Measurements from ENCODE around the gene PHYKPL.
"Not testable (repeated sequence)": the region's sequence is repeated elsewhere in the genome, so short reads cannot be mapped to it uniquely, and the experiment has no call there.

The PHYKPL gene

GRCh38 chr5:178205749-178206047, 26.9 kb downstream of the PHYKPL start:
- DNase-seq, result no peak

DNA sequence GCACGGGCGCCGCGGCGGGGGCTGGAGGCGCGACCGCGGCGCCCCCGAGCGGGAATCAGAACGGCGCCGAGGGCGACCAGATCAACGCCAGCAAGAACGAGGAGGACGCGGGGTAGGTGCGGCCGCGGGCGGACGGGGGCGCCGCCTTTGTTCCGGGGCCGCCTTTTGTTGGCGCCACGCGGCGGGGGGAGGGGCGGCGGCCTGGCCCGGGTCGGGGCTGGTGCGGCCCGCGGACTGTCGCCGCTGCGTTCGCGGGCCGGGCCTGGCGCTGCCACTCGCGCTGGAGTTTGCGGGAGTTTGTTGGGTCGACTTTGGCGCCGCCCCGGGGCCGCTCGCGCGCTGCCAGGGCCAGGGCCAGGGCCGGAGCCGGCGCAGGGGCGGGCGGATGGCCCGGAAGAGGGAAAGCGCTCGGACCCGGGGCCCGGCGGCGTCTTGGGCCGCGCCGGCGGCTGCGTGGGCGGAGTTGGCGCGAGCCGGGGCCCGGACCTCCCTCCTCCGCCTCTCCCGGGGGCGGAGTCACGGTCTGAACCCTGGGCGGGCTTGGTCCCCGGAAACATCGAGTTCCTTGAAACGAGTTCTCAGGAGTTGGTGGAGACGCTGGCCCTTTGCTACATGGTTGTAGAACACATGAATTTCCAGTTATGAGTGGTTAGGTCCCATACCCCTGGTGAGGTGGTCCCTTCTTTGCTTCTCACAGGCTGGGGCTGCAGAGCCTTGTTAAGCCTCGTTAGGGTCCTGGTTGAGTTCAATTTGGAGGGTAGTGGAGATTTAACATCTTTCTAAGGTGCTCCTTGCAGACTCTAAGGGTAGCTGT, 27.5 kb downstream of the PHYKPL start:
- DNase-seq, result peak; percentile 81

- peak; percentile 95 for DNase-seq
Measured at GRCh38 chr5:178204182-178204934, 28.2 kb downstream of the PHYKPL start, which contains the start of gene HNRNPAB. TSS of gene HNRNPAB (plus strand) at chr5:178204533. CDS start at chr5:178204838, 305 bp downstream.

- no peak for DNase-seq
Measured at GRCh38 chr5:178203670-178204181, 28.9 kb downstream of the PHYKPL start.

GRCh38 chr5:178202541-178202940, 30.1 kb downstream of the PHYKPL start:
- no peak for DNase-seq

GRCh38 chr5:178201927-178202235, 30.7 kb downstream of the PHYKPL start:
- no peak for DNase-seq

GRCh38 chr5:178201221-178201926, 31.2 kb downstream of the PHYKPL start:
- no peak for DNase-seq

DNA sequence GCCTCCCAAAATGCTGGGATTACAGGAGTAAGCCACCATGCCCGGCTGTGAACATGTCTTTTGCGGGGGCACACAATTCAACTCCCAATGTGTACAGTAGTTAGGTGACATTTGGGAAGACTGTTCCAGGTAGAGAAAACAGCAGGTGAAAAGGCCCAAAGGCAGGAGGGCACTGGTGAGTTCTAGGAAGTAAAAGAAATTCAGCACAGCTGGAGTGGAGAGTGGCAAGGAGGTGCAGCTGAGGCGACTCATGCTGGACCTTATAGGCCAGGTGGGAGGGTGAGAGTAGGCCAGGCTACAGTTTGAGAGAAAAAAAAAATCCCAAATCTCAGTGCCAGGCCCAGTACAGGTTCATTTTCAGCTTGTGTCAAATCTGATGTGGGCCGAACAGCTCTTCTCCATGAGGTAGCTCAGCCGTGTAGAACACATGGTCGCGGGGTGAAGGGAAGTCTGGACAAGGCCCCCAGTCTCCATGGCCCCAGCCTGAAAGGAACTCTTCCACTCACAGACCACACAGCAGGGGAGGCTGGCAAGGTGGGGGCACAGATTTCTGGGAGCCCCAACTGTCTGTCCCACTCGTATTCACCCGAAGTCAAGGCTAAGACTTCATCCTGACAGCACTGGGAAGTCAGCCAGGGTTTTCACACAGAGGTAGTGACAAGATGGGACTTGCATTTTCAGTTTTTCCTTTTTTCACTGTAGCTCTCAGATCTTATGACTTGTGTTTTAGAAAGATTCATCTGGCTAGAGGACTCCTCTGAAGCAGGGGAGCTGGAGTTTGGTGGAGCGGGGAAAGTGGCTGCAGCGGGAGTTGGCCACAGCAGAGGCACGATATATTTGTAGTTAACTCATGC, 32.8 kb downstream of the PHYKPL start:
- DNase-seq, result no peak

DNA sequence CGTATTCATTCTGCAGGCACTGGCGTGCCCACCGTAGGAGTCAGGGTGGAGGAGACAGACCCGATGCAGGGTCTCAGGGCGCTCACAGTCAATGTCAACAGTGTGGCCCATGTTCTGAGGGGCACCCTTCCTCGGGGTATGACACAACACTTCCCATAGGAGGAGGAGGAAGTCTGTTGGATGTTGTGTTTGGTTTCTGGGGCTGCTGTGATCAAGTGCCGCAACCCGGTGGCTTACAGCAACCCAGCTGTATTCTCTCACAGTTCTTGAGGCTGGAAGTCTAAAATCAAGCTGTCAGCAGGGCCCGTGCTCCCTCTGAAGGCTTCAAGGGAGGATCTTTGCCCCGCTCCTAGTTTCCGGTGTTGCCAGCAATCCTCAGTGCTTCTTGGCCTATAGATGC, 33.9 kb downstream of the PHYKPL start:
- no peak for DNase-seq

- DNase-seq, result not testable (repeated sequence)
Measured at GRCh38 chr5:178198151-178198550, 34.5 kb downstream of the PHYKPL start.

- no peak for DNase-seq
Measured at GRCh38 chr5:178196986-178197385, 35.6 kb downstream of the PHYKPL start.

- DNase-seq, result no peak
Measured at GRCh38 chr5:178196281-178196812, 36.3 kb downstream of the PHYKPL start.

- DNase-seq, result no peak
Measured at GRCh38 chr5:178194026-178194425, 38.6 kb downstream of the PHYKPL start.

- no peak for DNase-seq
Measured at GRCh38 chr5:178193251-178193809, 39.3 kb downstream of the PHYKPL start.

GRCh38 chr5:178192787-178193186, 39.8 kb downstream of the PHYKPL start:
- DNase-seq, result no peak

GRCh38 chr5:178192244-178192643, 40.4 kb downstream of the PHYKPL start:
- DNase-seq, result no peak

GRCh38 chr5:178191661-178192060, 40.9 kb downstream of the PHYKPL start:
- no peak for DNase-seq

- no peak for DNase-seq
Measured at GRCh38 chr5:178189433-178189832, 43.2 kb downstream of the PHYKPL start.

DNA sequence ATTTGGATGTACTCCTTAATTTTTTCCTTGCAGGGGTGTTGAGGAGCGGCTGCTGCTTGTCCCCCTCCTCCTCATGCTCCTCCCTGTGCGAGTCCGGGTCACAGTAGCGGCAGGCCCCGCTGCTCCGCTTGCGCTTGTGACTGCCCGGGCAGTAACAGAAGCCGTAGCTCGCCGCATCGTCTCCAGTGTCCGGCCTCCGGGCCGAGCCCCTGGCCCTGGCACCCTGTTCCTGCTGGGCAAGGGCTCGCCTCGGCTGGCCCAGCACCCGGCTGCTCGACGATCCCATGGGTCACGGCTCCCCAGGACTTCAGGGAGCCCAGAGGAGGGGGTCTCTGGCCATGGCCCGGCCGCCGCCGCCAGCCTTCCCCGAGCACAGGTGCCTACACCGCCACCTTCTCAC, 45.6 kb downstream of the PHYKPL start, which contains the start of gene GMCL2:
Gene GMCL2 (minus strand): TSS at position 358 of the 400 bp plus-strand sequence. CDS start 72 bp downstream, at position 286.
- DNase-seq, result no peak

DNA sequence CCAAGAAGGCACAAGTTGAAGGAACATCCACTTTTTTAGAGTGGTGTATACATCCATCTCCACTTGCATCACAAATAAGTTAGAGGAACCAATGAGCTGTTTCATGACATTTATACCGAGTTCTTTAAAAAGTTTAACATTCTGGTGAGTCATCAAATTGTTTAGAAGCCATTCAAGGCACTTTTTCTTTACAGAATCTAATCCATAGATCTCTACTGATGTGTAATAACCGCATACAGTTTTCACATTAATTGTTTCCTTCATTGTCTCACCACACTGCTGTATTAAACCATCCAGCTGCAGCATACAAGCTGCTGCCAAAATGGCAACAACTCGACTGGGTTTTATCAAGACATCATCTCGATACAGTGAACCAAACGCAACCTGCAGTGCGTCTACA, 46.2 kb downstream of the PHYKPL start:
- no peak for DNase-seq

GRCh38 chr5:178182158-178182876, 50.3 kb downstream of the PHYKPL start:
- no peak for DNase-seq
